Natural killer cell treated with Interleukin-12 subunit alpha and Interleukin-12 subunit beta and Interleukin-15 and Interleukin-18, amount 100 ng/mL, for 72 hours (primary cell): ENCODE measurements around the gene DNAH10. TPM values are rescaled to one million over a fixed set of nuclear protein-coding genes. Genes with fewer than 3 reads are reported as not detected.
"Not testable (repeated sequence)": the region's sequence is repeated elsewhere in the genome, so short reads cannot be mapped to it uniquely, and the experiment has no call there.

Experiments
- ATAC-seq, 2 donors: fragments of 150-1000 bp; cut with Tn5 transposase in 1 of 2; sonication (Bioruptor Pico), chemical (Tn5 transposase) in 1 of 2; 2 replicates each; pipeline ENCODE4 v1.10.0; 2021
- DNase-seq: peaks from one replicate; pipeline ENCODE4 v3.0.0; 2022; ENCODE audit warnings: low spot score
- H3K27ac Mint-ChIP-seq, 2 donors: 1 replicate in 1 of 2; 2 replicates in 1 of 2; pipeline ENCODE4 v1.8.0; 2022; ENCODE audit warnings: mixed read lengths in 2 of 2, mild to moderate bottlenecking in 1 of 2, moderate library complexity in 1 of 2
- H3K27me3 Mint-ChIP-seq, 2 donors: 1 replicate in 1 of 2; 2 replicates in 1 of 2; pipeline ENCODE4 v1.8.0; 2022; ENCODE audit warnings: mixed read lengths in 2 of 2
- H3K36me3 Mint-ChIP-seq: one replicate; pipeline ENCODE4 v1.8.0; 2022; ENCODE audit warnings: mixed read lengths
- H3K4me1 Mint-ChIP-seq, 2 donors: 1 replicate in 1 of 2; 2 replicates in 1 of 2; pipeline ENCODE4 v1.8.0; 2022; ENCODE audit warnings: low read depth in 2 of 2, mixed read lengths in 2 of 2, mild to moderate bottlenecking in 1 of 2
- H3K4me3 Mint-ChIP-seq: one replicate; pipeline ENCODE4 v1.8.0; 2022; ENCODE audit warnings: mixed read lengths
- H3K9me3 Mint-ChIP-seq: 2 replicates; pipeline ENCODE4 v1.8.0; 2022; ENCODE audit warnings: mixed read lengths
- total RNA-seq, 2 donors: library from RNA; stranded (reverse); gene quantifications; one replicate each; pipeline ENCODE4 v1.2.3, GENCODE V29; 2022

DNAH10 gene
- total RNA-seq, 2 donors from 2014 or later: 0.29 to 0.36 TPM

GRCh38 chr12:123939716-123940626 is 177.9 kb downstream of the DNAH10 start:
- peaks cover 42 to 44% of the 10 kb centered on the region in 2 donors for H3K4me1 Mint-ChIP-seq
- peaks cover 11% of the 10 kb centered on the region for H3K36me3 Mint-ChIP-seq
- H3K27me3 Mint-ChIP-seq: no peaks in the 10 kb centered on the region
- ATAC-seq (no peak), DNase-seq (no peak)
- no peak overlapping the region for H3K27ac Mint-ChIP-seq
- no peak overlapping the region for H3K4me3 Mint-ChIP-seq
- H3K9me3 Mint-ChIP-seq: no peaks in the 10 kb centered on the region

- peaks cover 38 to 40% of the 10 kb centered on the region in 2 donors for H3K4me1 Mint-ChIP-seq
- DNase-seq (no peak), ATAC-seq (no peak)
- H3K9me3 Mint-ChIP-seq: no peaks in the 10 kb centered on the region
- no peak overlapping the region for H3K4me3 Mint-ChIP-seq
- no peaks in the 10 kb centered on the region for H3K27me3 Mint-ChIP-seq
- H3K27ac Mint-ChIP-seq: no peak overlapping the region
- H3K36me3 Mint-ChIP-seq: peaks cover 11% of the 10 kb centered on the region
Observed at GRCh38 chr12:123940627-123940966, 178.5 kb downstream of the DNAH10 start.

- Mint-ChIP-seq H3K4me1 (peaks cover 35 to 38% of the 10 kb centered on the region in 2 donors), H3K4me3 (no peak overlapping the region), H3K27me3 (no peaks in the 10 kb centered on the region), H3K27ac (no peak overlapping the region), H3K9me3 (no peaks in the 10 kb centered on the region), H3K36me3 (peaks cover 11% of the 10 kb centered on the region)
- no peak for ATAC-seq
- no peak for DNase-seq
Observed at GRCh38 chr12:123941000-123941399, 178.9 kb downstream of the DNAH10 start.

- H3K27ac Mint-ChIP-seq: no peak overlapping the region
- no peak overlapping the region for H3K4me3 Mint-ChIP-seq
- no peak for DNase-seq
- no peak for ATAC-seq
- H3K27me3 Mint-ChIP-seq: no peaks in the 10 kb centered on the region
- H3K9me3 Mint-ChIP-seq: no peaks in the 10 kb centered on the region
- H3K36me3 Mint-ChIP-seq: peaks cover 11% of the 10 kb centered on the region
- peaks cover 28 to 35% of the 10 kb centered on the region in 2 donors for H3K4me1 Mint-ChIP-seq
Observed at GRCh38 chr12:123941624-123942237, 179.6 kb downstream of the DNAH10 start.

GRCh38 chr12:123942238-123942653 is 180.1 kb downstream of the DNAH10 start:
- H3K27ac Mint-ChIP-seq: no peak overlapping the region
- H3K27me3 Mint-ChIP-seq: no peaks in the 10 kb centered on the region
- H3K4me1 Mint-ChIP-seq: peaks cover 26 to 34% of the 10 kb centered on the region in 2 donors
- ATAC-seq (no peak), DNase-seq (no peak)
- no peaks in the 10 kb centered on the region for H3K9me3 Mint-ChIP-seq
- no peak overlapping the region for H3K4me3 Mint-ChIP-seq
- H3K36me3 Mint-ChIP-seq: peaks cover 11% of the 10 kb centered on the region

GRCh38 chr12:123942911-123943648 is 181.0 kb downstream of the DNAH10 start:
- ATAC-seq (no peak), DNase-seq (no peak)
- H3K4me1 Mint-ChIP-seq: peaks cover 18 to 28% of the 10 kb centered on the region in 2 donors
- H3K9me3 Mint-ChIP-seq: no peaks in the 10 kb centered on the region
- peaks cover 11% of the 10 kb centered on the region for H3K36me3 Mint-ChIP-seq
- no peaks in the 10 kb centered on the region for H3K27me3 Mint-ChIP-seq
- no peak overlapping the region for H3K27ac Mint-ChIP-seq
- no peak overlapping the region for H3K4me3 Mint-ChIP-seq

GRCh38 chr12:123943816-123944215 is 181.7 kb downstream of the DNAH10 start:
- H3K4me3 Mint-ChIP-seq: no peak overlapping the region
- DNase-seq: no peak
- H3K27me3 Mint-ChIP-seq: no peaks in the 10 kb centered on the region
- no peak overlapping the region for H3K27ac Mint-ChIP-seq
- H3K36me3 Mint-ChIP-seq: peaks cover 11% of the 10 kb centered on the region
- peaks cover 11 to 21% of the 10 kb centered on the region in 2 donors for H3K4me1 Mint-ChIP-seq
- ATAC-seq: no peak
- H3K9me3 Mint-ChIP-seq: no peaks in the 10 kb centered on the region

GRCh38 chr12:123944696-123945095 is 182.6 kb downstream of the DNAH10 start:
- Mint-ChIP-seq H3K27ac (no peak overlapping the region), H3K4me3 (no peak overlapping the region), H3K9me3 (no peaks in the 10 kb centered on the region), H3K36me3 (peaks cover 11% of the 10 kb centered on the region), H3K27me3 (no peaks in the 10 kb centered on the region), H3K4me1 (peaks cover 9 to 16% of the 10 kb centered on the region in 2 donors)
- ATAC-seq (no peak), DNase-seq (no peak)

GRCh38 chr12:123945287-123946151 is 183.4 kb downstream of the DNAH10 start:
- DNase-seq (no peak), ATAC-seq (no peak)
- H3K4me3 Mint-ChIP-seq: no peak overlapping the region
- H3K9me3 Mint-ChIP-seq: no peaks in the 10 kb centered on the region
- peak overlapping the region in 1 of 2 donors; percentile 64 for H3K27ac Mint-ChIP-seq
- peaks cover 9 to 16% of the 10 kb centered on the region in 2 donors for H3K4me1 Mint-ChIP-seq
- no peaks in the 10 kb centered on the region for H3K27me3 Mint-ChIP-seq
- H3K36me3 Mint-ChIP-seq: peaks cover 11% of the 10 kb centered on the region

- H3K4me3 Mint-ChIP-seq: no peak overlapping the region
- H3K36me3 Mint-ChIP-seq: peaks cover 11% of the 10 kb centered on the region
- no peaks in the 10 kb centered on the region for H3K9me3 Mint-ChIP-seq
- DNase-seq: no peak
- H3K27me3 Mint-ChIP-seq: no peaks in the 10 kb centered on the region
- peak overlapping the region in 1 of 2 donors; percentile 64 for H3K27ac Mint-ChIP-seq
- no peak for ATAC-seq
- H3K4me1 Mint-ChIP-seq: peaks cover 7 to 18% of the 10 kb centered on the region in 2 donors
Observed at GRCh38 chr12:123946152-123946515, 184.0 kb downstream of the DNAH10 start.

- not testable (repeated sequence) for DNase-seq, H3K9me3 Mint-ChIP-seq, H3K4me3 Mint-ChIP-seq, H3K36me3 Mint-ChIP-seq, ATAC-seq, H3K27me3 Mint-ChIP-seq
- Mint-ChIP-seq H3K27ac (peak overlapping the region in 1 of 2 donors; percentile 64), H3K4me1 (peaks cover 7 to 13% of the 10 kb centered on the region in 2 donors)
Observed at GRCh38 chr12:123946516-123947505, 184.7 kb downstream of the DNAH10 start.

GRCh38 chr12:123947531-123947930 is 185.4 kb downstream of the DNAH10 start:
- not testable (repeated sequence) for ATAC-seq, H3K27me3 Mint-ChIP-seq, DNase-seq, H3K9me3 Mint-ChIP-seq, H3K4me3 Mint-ChIP-seq, H3K27ac Mint-ChIP-seq, H3K36me3 Mint-ChIP-seq
- peaks cover 7 to 13% of the 10 kb centered on the region in 2 donors for H3K4me1 Mint-ChIP-seq
